Measurements from ENCODE around the gene SH3GLB2.

The SH3GLB2 gene

DNA sequence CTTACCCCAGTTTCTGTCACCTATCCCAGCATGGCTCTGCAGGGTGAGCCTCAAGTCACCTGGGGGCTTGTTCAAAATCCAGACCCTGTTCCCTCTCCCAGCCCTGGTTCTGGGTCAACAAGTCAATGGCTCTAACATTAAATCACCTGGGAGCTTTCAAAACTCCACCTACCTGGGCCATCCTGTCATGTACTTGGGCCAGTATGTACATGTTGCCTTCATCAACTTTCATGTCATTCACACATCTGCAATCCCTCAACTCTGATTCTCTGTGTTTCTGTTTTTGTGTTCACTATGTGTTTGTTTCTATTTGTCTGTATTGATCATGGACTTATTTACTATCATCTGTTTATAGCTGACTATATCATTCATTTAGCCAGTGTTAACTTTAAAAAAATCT lies 2.1 kb upstream of the SH3GLB2 start:
- no peaks in the 10 kb centered on the region for H3K36me3 ChIP-seq (ENCODE audit: control insufficient read depth, insufficient read depth, low read length)
- H3K9me3 ChIP-seq (ENCODE audit: control insufficient read depth, insufficient read depth, low read length) = no peaks in the 10 kb centered on the region

DNA sequence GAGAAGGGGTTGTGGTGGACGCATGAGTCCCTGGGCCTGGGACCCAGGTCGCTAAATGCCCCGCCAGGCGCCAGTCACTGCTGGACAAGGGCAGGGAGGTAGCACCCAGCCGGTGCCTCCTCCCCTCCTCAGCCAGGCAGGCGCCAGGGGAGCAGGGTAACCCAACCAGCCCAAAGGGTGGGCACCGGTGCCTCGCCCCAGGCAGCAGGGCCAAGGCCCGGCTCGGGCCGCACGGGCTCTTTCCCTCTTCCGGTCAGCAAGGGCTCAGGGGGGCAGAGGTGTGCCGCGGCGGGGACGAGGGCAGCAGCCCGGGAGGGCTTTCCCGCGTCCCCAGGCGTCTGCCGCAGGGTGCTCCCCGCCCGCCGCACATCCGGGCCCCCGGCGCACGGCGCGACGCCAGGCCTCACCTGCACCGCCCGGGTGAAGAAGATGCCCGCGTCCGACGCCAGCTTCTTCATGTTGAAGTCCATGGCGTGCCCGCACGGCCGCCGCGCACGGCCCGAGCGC lies 393 bp downstream of the SH3GLB2 start:
- peak overlapping the region; percentile 21 for H3K27ac ChIP-seq (ENCODE audit: low read depth, low read length)
- no peaks in the 10 kb centered on the region for H3K27me3 ChIP-seq (ENCODE audit: control insufficient read depth, insufficient read depth, low read length)
- peaks cover 11% of the 10 kb centered on the region for H3K4me1 ChIP-seq (ENCODE audit: control insufficient read depth, insufficient read depth, low read length)
- H3K9me3 ChIP-seq (ENCODE audit: control insufficient read depth, insufficient read depth, low read length) = no peaks in the 10 kb centered on the region
- H3K4me3 ChIP-seq (ENCODE audit: low read depth, low read length) = peak overlapping the region; percentile 84
- H3K9ac ChIP-seq (ENCODE audit: low read depth, low read length) = peak overlapping the region; percentile 77; the same call in 1 of the 2 replicates
- H3K36me3 ChIP-seq (ENCODE audit: control insufficient read depth, insufficient read depth, low read length) = no peaks in the 10 kb centered on the region

More for the DNA sequence above, 2.1 kb upstream of the SH3GLB2 start:
- Histone ChIP-seq H3K27me3 (ENCODE audit: control insufficient read depth, insufficient read depth, low read length) (no peaks in the 10 kb centered on the region), H3K9ac (ENCODE audit: low read depth, low read length) (no peak overlapping the region), H3K27ac (ENCODE audit: low read depth, low read length) (no peak overlapping the region), H3K4me3 (ENCODE audit: low read depth, low read length) (no peak overlapping the region), H3K4me1 (ENCODE audit: control insufficient read depth, insufficient read depth, low read length) (peaks cover 8% of the 10 kb centered on the region)

DNA sequence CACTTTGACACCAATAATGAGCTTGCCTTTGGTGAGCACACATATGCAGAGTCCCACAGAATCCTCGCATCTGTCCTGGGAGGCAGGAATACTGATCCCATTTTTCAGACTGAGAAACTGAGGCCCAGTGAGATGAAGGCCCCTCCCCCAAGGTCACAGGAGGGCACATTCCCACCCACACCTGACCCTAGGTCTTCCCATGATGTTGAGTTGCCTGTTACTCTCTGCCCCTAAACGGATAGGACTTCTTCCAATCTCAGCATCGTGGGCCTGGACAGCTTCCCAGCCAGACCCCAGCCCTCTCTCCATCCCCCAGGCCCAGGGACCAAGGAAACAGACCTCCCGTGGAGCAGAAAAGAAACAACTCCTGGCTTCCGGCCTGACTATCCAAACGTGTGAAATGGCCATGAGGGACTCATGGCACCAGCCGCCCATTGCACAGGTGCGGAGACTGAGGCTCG lies 877 bp downstream of the SH3GLB2 start:
- H3K9me3 ChIP-seq (ENCODE audit: control insufficient read depth, insufficient read depth, low read length) = no peaks in the 10 kb centered on the region
- no peaks in the 10 kb centered on the region for H3K27me3 ChIP-seq (ENCODE audit: control insufficient read depth, insufficient read depth, low read length)
- no peaks in the 10 kb centered on the region for H3K36me3 ChIP-seq (ENCODE audit: control insufficient read depth, insufficient read depth, low read length)
- peaks cover 11% of the 10 kb centered on the region for H3K4me1 ChIP-seq (ENCODE audit: control insufficient read depth, insufficient read depth, low read length)
- H3K27ac ChIP-seq (ENCODE audit: low read depth, low read length) = peak overlapping the region; percentile 51
- peak overlapping the region; percentile 77; the same call in 1 of the 2 replicates for H3K9ac ChIP-seq (ENCODE audit: low read depth, low read length)
- H3K4me3 ChIP-seq (ENCODE audit: low read depth, low read length) = peak overlapping the region; percentile 84

DNA sequence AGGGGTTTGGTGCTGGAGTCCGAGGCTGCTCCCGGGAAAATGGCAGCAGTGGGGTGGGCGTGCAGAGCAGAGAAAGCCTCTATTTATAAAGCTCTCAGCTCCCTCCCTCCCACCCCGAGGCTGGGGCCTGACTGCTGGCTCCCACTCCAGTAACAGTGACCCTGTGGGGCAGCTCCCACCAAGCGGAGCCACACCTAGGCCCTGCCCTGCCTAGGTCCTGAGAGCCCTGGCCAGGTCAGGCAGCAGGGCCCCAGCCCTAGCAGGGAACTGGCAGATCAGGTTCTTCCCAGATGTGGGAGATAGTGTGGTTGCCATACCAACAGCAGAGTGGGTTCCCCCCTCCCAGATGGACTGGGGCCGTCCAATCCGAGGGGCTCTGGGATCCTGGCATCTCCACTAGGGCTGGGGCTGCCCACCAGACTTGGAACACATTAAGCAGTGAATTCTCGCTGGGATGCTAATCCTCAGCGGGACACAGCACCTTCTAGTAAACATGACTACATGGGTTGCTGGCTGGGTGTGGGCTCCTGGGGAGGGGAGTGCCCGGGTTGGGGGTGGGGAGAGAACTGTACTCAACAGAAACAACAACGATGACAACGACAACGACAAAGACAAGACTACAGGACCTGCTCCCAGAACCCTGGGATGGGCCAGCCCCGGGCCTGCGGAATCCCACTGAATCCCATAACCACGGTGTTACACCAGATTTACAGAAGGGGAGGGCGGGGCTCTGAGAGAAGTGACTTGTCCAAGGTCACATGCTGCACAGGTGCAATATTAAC lies 1.5 kb downstream of the SH3GLB2 start:
- H3K36me3 ChIP-seq (ENCODE audit: control insufficient read depth, insufficient read depth, low read length) = no peaks in the 10 kb centered on the region
- H3K4me3 ChIP-seq (ENCODE audit: low read depth, low read length) = peak overlapping the region; percentile 84
- peak overlapping the region; percentile 51 for H3K27ac ChIP-seq (ENCODE audit: low read depth, low read length)
- H3K4me1 ChIP-seq (ENCODE audit: control insufficient read depth, insufficient read depth, low read length) = peaks cover 11% of the 10 kb centered on the region
- no peaks in the 10 kb centered on the region for H3K9me3 ChIP-seq (ENCODE audit: control insufficient read depth, insufficient read depth, low read length)
- no peaks in the 10 kb centered on the region for H3K27me3 ChIP-seq (ENCODE audit: control insufficient read depth, insufficient read depth, low read length)
- H3K9ac ChIP-seq (ENCODE audit: low read depth, low read length) = 0 out of 2 replicates have a peak overlapping the region, but pooled peaks have one; percentile 14

DNA sequence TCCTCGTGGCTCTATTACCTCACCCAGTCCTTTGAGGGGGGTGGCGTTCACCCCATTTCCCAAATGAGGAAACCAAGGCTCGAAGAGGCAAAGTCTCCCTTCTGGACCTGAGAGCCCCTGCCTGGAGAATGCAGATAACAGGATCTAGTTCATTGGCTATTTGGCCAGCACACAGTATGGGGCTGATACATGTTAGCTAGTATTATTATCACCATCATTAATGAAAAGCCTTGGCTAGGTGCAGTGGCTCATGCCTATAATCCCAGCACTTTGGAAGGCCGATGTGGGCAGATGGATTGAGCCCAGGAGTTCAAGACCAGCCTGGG lies 4.3 kb downstream of the SH3GLB2 start:
- peaks cover 11% of the 10 kb centered on the region for H3K4me1 ChIP-seq (ENCODE audit: control insufficient read depth, insufficient read depth, low read length)
- 0 out of 2 replicates have a peak, but pooled peaks cover 3% of the 10 kb centered on the region for H3K36me3 ChIP-seq (ENCODE audit: control insufficient read depth, insufficient read depth, low read length)
- H3K27ac ChIP-seq (ENCODE audit: low read depth, low read length) = peak overlapping the region; percentile 46
- no peaks in the 10 kb centered on the region for H3K9me3 ChIP-seq (ENCODE audit: control insufficient read depth, insufficient read depth, low read length)
- H3K27me3 ChIP-seq (ENCODE audit: control insufficient read depth, insufficient read depth, low read length) = no peaks in the 10 kb centered on the region
- no peak overlapping the region for H3K9ac ChIP-seq (ENCODE audit: low read depth, low read length)
- H3K4me3 ChIP-seq (ENCODE audit: low read depth, low read length) = no peak overlapping the region

DNA sequence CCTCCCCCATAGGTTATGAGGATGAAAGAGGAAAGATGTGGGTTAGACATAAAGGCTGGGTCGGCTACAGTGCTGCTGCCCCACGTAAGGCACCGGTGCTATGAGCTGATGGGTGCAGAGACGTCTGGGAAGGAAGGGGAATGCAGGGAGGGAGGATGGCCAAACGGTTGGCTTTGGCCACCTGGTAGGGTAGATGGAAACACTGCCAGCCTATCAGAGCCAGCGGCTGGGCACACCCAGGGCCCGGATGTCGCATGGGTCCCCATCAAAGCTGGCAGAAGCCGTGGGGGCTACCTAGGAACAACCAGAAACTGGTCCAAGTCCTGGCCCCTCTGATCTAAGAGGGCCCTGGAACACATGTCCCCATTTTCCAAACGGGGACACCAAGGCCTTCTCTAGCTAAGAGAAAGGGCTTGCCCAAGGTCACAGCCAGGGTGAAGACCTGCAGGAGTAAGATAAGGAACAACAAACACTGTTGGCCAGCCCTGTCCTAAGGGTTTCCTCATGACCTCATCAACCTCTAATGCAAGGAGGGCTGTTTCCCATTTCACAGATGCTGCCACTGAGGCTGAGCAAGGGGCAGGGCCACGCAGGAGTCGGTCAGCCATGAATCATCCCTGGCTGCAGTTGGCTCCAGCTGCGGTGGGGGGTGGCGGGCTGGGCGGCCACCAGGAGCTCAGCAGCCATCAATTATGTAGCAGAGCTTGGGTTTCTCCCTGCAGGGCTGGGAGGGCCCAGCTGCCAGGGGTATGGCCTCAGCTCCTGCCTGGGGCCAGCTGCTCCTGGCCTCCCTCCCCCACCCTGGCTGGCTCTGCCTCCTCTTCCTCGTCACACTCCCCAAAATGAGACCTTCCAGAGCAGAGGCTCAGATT lies 4.9 kb downstream of the SH3GLB2 start:
- no peaks in the 10 kb centered on the region for H3K27me3 ChIP-seq (ENCODE audit: control insufficient read depth, insufficient read depth, low read length)
- peaks cover 11% of the 10 kb centered on the region for H3K4me1 ChIP-seq (ENCODE audit: control insufficient read depth, insufficient read depth, low read length)
- H3K9ac ChIP-seq (ENCODE audit: low read depth, low read length) = no peak overlapping the region
- 0 out of 2 replicates have a peak, but pooled peaks cover 4% of the 10 kb centered on the region for H3K36me3 ChIP-seq (ENCODE audit: control insufficient read depth, insufficient read depth, low read length)
- H3K27ac ChIP-seq (ENCODE audit: low read depth, low read length) = peak overlapping the region; percentile 46
- no peak overlapping the region for H3K4me3 ChIP-seq (ENCODE audit: low read depth, low read length)
- H3K9me3 ChIP-seq (ENCODE audit: control insufficient read depth, insufficient read depth, low read length) = no peaks in the 10 kb centered on the region

DNA sequence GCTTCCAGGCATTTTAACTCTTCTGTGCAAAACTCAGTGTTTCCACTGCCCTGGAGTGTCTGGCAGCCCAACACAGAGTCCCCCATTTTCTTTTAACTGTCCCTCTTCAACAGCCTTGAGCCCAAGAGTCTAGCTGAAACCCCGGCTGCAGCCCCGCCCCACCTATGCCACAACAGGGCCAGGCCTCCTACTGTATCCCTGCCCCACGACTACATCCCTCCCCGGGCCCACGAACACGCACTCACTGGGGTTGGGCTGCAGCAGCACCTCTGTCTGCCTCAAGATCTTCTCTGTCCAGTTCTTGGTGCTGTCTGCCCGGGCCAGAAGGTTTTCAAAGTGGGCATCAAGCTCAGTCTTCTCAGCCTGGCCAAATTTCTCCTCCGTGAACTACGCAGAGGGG lies 6.1 kb downstream of the SH3GLB2 start:
- peaks cover 9% of the 10 kb centered on the region for H3K4me1 ChIP-seq (ENCODE audit: control insufficient read depth, insufficient read depth, low read length)
- no peak overlapping the region for H3K4me3 ChIP-seq (ENCODE audit: low read depth, low read length)
- H3K27me3 ChIP-seq (ENCODE audit: control insufficient read depth, insufficient read depth, low read length) = no peaks in the 10 kb centered on the region
- H3K36me3 ChIP-seq (ENCODE audit: control insufficient read depth, insufficient read depth, low read length) = 0 out of 2 replicates have a peak, but pooled peaks cover 6% of the 10 kb centered on the region
- no peak overlapping the region for H3K9ac ChIP-seq (ENCODE audit: low read depth, low read length)
- no peaks in the 10 kb centered on the region for H3K9me3 ChIP-seq (ENCODE audit: control insufficient read depth, insufficient read depth, low read length)
- no peak overlapping the region for H3K27ac ChIP-seq (ENCODE audit: low read depth, low read length)

DNA sequence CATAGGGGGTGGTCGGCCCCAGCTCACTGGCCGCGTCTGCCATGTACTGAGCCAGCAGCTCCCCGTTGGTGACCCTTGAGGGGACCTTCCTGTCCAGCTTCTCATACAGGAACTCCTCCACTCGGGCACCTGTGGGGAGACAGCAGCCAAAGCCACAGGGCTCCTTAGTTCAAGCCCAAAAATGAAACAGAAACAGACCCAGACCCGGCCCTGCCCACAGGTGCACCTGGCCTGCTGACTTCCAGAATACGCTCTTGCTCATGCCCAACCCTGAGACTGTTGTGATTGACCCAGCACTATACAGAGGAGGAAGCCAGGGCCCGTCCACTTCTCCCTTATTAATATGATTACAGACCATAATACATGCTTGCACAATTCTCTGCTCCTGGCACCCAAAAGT lies 7.0 kb downstream of the SH3GLB2 start:
- no peak overlapping the region for H3K4me3 ChIP-seq (ENCODE audit: low read depth, low read length)
- H3K27ac ChIP-seq (ENCODE audit: low read depth, low read length) = no peak overlapping the region
- H3K36me3 ChIP-seq (ENCODE audit: control insufficient read depth, insufficient read depth, low read length) = 0 out of 2 replicates have a peak, but pooled peaks cover 7% of the 10 kb centered on the region
- no peaks in the 10 kb centered on the region for H3K27me3 ChIP-seq (ENCODE audit: control insufficient read depth, insufficient read depth, low read length)
- no peak overlapping the region for H3K9ac ChIP-seq (ENCODE audit: low read depth, low read length)
- no peaks in the 10 kb centered on the region for H3K9me3 ChIP-seq (ENCODE audit: control insufficient read depth, insufficient read depth, low read length)
- H3K4me1 ChIP-seq (ENCODE audit: control insufficient read depth, insufficient read depth, low read length) = peaks cover 4% of the 10 kb centered on the region; the same call in 1 of the 2 replicates

DNA sequence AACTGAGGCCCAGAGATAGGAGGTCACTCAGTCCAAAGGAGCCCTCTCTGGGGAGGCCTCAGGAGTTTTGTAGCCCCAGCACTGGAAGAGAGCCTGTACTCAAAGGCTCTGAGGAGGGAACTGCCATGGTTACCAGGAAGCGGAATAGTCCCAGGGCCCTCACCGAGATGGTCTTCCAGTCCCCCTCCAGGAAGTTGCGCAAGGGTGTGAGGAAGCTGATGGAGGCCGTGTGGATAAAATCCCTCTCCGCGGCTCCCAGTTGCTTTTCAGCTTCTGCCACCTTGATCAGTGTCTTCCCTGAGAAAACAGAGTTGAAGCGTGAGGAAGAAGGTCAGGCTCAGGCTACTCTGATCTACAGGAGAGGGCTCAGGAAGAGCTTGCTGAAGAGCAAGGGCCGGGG lies 13.5 kb downstream of the SH3GLB2 start:
- H3K9ac ChIP-seq (ENCODE audit: low read depth, low read length) = no peak overlapping the region
- H3K36me3 ChIP-seq (ENCODE audit: control insufficient read depth, insufficient read depth, low read length) = peaks cover 66% of the 10 kb centered on the region
- no peak overlapping the region for H3K27ac ChIP-seq (ENCODE audit: low read depth, low read length)
- no peaks in the 10 kb centered on the region for H3K27me3 ChIP-seq (ENCODE audit: control insufficient read depth, insufficient read depth, low read length)
- H3K4me3 ChIP-seq (ENCODE audit: low read depth, low read length) = no peak overlapping the region
- no peaks in the 10 kb centered on the region for H3K9me3 ChIP-seq (ENCODE audit: control insufficient read depth, insufficient read depth, low read length)
- H3K4me1 ChIP-seq (ENCODE audit: control insufficient read depth, insufficient read depth, low read length) = no peaks in the 10 kb centered on the region

DNA sequence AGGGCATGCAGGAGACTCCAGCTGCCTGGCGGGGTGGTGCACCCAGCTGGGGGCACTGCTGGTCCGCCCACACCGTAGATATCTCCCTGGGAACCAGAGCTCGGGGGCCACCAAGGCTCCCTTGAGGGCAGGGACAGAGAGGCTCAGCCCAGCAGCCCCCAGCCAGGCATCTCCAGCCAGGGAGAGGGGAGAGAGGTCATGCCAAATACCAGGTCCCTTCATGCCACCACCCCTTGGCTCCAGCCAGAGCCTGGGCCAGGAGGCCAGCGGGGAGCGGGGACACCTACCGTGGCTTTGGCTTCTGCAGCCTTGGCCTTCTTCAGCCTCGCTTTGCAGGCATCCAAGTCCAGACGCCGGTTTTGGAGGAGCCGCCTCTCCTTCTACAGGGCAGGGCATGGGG lies 14.0 kb downstream of the SH3GLB2 start:
- H3K9me3 ChIP-seq (ENCODE audit: control insufficient read depth, insufficient read depth, low read length) = no peaks in the 10 kb centered on the region
- H3K4me3 ChIP-seq (ENCODE audit: low read depth, low read length) = no peak overlapping the region
- no peak overlapping the region for H3K9ac ChIP-seq (ENCODE audit: low read depth, low read length)
- H3K36me3 ChIP-seq (ENCODE audit: control insufficient read depth, insufficient read depth, low read length) = peaks cover 68% of the 10 kb centered on the region
- H3K27ac ChIP-seq (ENCODE audit: low read depth, low read length) = no peak overlapping the region
- no peaks in the 10 kb centered on the region for H3K4me1 ChIP-seq (ENCODE audit: control insufficient read depth, insufficient read depth, low read length)
- H3K27me3 ChIP-seq (ENCODE audit: control insufficient read depth, insufficient read depth, low read length) = no peaks in the 10 kb centered on the region
